Fibroblast of skin of abdomen (primary cell): Measurements from ENCODE around the gene SMIM13.

Source experiments
- DNase-seq: peaks from one replicate; pipeline ENCODE4 v3.0.0-alpha.2; 2013

Gene SMIM13

GRCh38 chr6:11123978-11124377 lies 30.3 kb downstream of the SMIM13 start:
- no peak for DNase-seq

GRCh38 chr6:11126876-11127275 lies 33.2 kb downstream of the SMIM13 start:
- no peak for DNase-seq

GRCh38 chr6:11128608-11129007 lies 35.0 kb downstream of the SMIM13 start:
- no peak for DNase-seq

- no peak for DNase-seq
Measured at GRCh38 chr6:11129908-11130565, 36.4 kb downstream of the SMIM13 start.

- no peak for DNase-seq
Measured at GRCh38 chr6:11130605-11131004, 37.0 kb downstream of the SMIM13 start.

GRCh38 chr6:11132194-11132888 lies 38.7 kb downstream of the SMIM13 start:
- DNase-seq: peak; percentile 22

GRCh38 chr6:11133281-11133680 lies 39.6 kb downstream of the SMIM13 start:
- no peak for DNase-seq

GRCh38 chr6:11136809-11137208 lies 43.2 kb downstream of the SMIM13 start:
- no peak for DNase-seq

GRCh38 chr6:11139051-11139960 lies 45.7 kb downstream of the SMIM13 start:
- peak; percentile 46 for DNase-seq

GRCh38 chr6:11140056-11140455 lies 46.4 kb downstream of the SMIM13 start:
- peak; percentile 63 for DNase-seq

- no peak for DNase-seq
Measured at GRCh38 chr6:11141295-11141694, 47.7 kb downstream of the SMIM13 start.

- no peak for DNase-seq
Measured at GRCh38 chr6:11142296-11143027, 48.8 kb downstream of the SMIM13 start.

GRCh38 chr6:11143394-11144371 lies 50.0 kb downstream of the SMIM13 start:
- peak; percentile 83 for DNase-seq

- DNase-seq: peak; percentile 64
Measured at GRCh38 chr6:11144393-11144851, 50.8 kb downstream of the SMIM13 start.

GRCh38 chr6:11146117-11146826 lies 52.6 kb downstream of the SMIM13 start:
- DNase-seq: no peak

GRCh38 chr6:11149551-11149950 lies 55.9 kb downstream of the SMIM13 start:
- no peak for DNase-seq

GRCh38 chr6:11151488-11151887 lies 57.9 kb downstream of the SMIM13 start:
- no peak for DNase-seq

- no peak for DNase-seq
Measured at GRCh38 chr6:11152581-11152980, 58.9 kb downstream of the SMIM13 start.

GRCh38 chr6:11153447-11153846 lies 59.8 kb downstream of the SMIM13 start:
- DNase-seq: no peak

GRCh38 chr6:11155589-11155988 lies 62.0 kb downstream of the SMIM13 start:
- no peak for DNase-seq

- DNase-seq: no peak
Measured at GRCh38 chr6:11160199-11160598, 66.6 kb downstream of the SMIM13 start.
